GM12873 (cell line): Measurements from ENCODE around the gene EML4.

Experiments
- CTCF ChIP-seq: IDR thresholded peaks from 2 replicates; pipeline ENCODE4 v1.5.1; 2012; ENCODE audit warnings: low read depth, mild to moderate bottlenecking, moderate library complexity, low read length, control low read depth; ENCODE audit not compliant: insufficient read depth; ENCODE audit errors: missing control alignments

EML4 gene

GRCh38 chr2:42360890-42361727 lies 192.0 kb downstream of the EML4 start, which contains the start of gene COX7A2L:
Gene COX7A2L (minus strand): TSS chr2:42361217. CDS start chr2:42361161, 56 bp downstream.
- peak; percentile 20 for TF ChIP-seq CTCF

GRCh38 chr2:42361728-42362283 lies 192.7 kb downstream of the EML4 start:
- no peak for TF ChIP-seq CTCF

- no peak for TF ChIP-seq CTCF
Measured at GRCh38 chr2:42363413-42363812, 194.3 kb downstream of the EML4 start.

GRCh38 chr2:42364658-42365057 lies 195.5 kb downstream of the EML4 start:
- no peak for TF ChIP-seq CTCF

- no peak for TF ChIP-seq CTCF
Measured at GRCh38 chr2:42366411-42366810, 197.3 kb downstream of the EML4 start.

- no peak for TF ChIP-seq CTCF
Measured at GRCh38 chr2:42367835-42368234, 198.7 kb downstream of the EML4 start.

- no peak for TF ChIP-seq CTCF
Measured at GRCh38 chr2:42368817-42369531, 199.8 kb downstream of the EML4 start.
